Endodermal cell (in vitro differentiated cells): Measurements from ENCODE around the gene XPO6. TPM values are rescaled to one million over a fixed set of nuclear protein-coding genes. Genes with fewer than 3 reads are reported as not detected.

Source experiments
- DNase-seq: peaks from one replicate; pipeline ENCODE4 v3.0.0-alpha.2; 2017
- H3K27ac ChIP-seq: 2 replicates; pipeline ENCODE4 v1.5.1; 2013; ENCODE audit warnings: mild to moderate bottlenecking, low read depth, low read length, moderate library complexity
- H3K27me3 ChIP-seq: 2 replicates; pipeline ENCODE4 v1.6.1; 2013; ENCODE audit warnings: mild to moderate bottlenecking, low read length, moderate library complexity; ENCODE audit not compliant: insufficient read depth, control insufficient read depth, poor library complexity, severe bottlenecking
- H3K36me3 ChIP-seq: 2 replicates; pipeline ENCODE4 v1.7.0; 2013; ENCODE audit warnings: mild to moderate bottlenecking, low read length, moderate library complexity; ENCODE audit not compliant: control insufficient read depth, insufficient read depth
- H3K4me1 ChIP-seq: one replicate; pipeline ENCODE4 v1.7.0; 2013; ENCODE audit warnings: low read length; ENCODE audit not compliant: control insufficient read depth, insufficient read depth
- H3K4me3 ChIP-seq: 2 replicates; pipeline ENCODE4 v1.5.1; 2013; ENCODE audit warnings: mild to moderate bottlenecking, low read length, moderate library complexity
- H3K9ac ChIP-seq: 2 replicates; pipeline ENCODE4 v1.6.1; 2013; ENCODE audit warnings: mild to moderate bottlenecking, low read length, moderate library complexity; ENCODE audit not compliant: poor library complexity, severe bottlenecking; ENCODE audit errors: extremely low read depth
- H3K9me3 ChIP-seq: 2 replicates; pipeline ENCODE4 v1.6.1; 2013; ENCODE audit warnings: mild to moderate bottlenecking, low read length, moderate library complexity; ENCODE audit not compliant: control insufficient read depth
- H3K27ac Mint-ChIP-seq: 2 replicates; pipeline ENCODE4 v1.8.0; 2020; ENCODE audit warnings: mixed read lengths
- H3K27me3 Mint-ChIP-seq: 2 replicates; pipeline ENCODE4 v1.8.0; 2021; ENCODE audit warnings: mild to moderate bottlenecking, mixed read lengths; ENCODE audit not compliant: insufficient read depth
- H3K36me3 Mint-ChIP-seq: 2 replicates; pipeline ENCODE4 v1.8.0; 2020; ENCODE audit warnings: low read depth, mixed read lengths
- H3K4me1 Mint-ChIP-seq: 2 replicates; pipeline ENCODE4 v1.8.0; 2020; ENCODE audit warnings: mixed read lengths
- H3K4me3 Mint-ChIP-seq: 2 replicates; pipeline ENCODE4 v1.8.0; 2020; ENCODE audit warnings: mild to moderate bottlenecking, moderate library complexity, mixed read lengths
- H3K9me3 Mint-ChIP-seq: 2 replicates; pipeline ENCODE4 v1.8.0; 2020; ENCODE audit warnings: mild to moderate bottlenecking, mixed read lengths
- WGBS, 2 experiments: methylation state at CpG; one replicate each; pipeline versions ENCODE4 v1.1.5 to v1.1.7; 2013; ENCODE audit warnings: missing lambda C conversion rate in 2 of 2, mixed read lengths in 1 of 2; ENCODE audit not compliant: insufficient coverage in 1 of 2, insufficient read length in 1 of 2; 5-methylcytosine and 5-hydroxymethylcytosine counted together
- total RNA-seq, 2 donors: library from RNA; stranded (reverse); fragmentation: NEBNext Ultra II Directional in 1 of 2; extraction: Animal tissue kit (Norgen Biotek cat#: 25700) in 1 of 2; gene quantifications; 2 replicates in 1 of 2; 3 replicates in 1 of 2; pipeline ENCODE4 v1.2.1, GENCODE V29; 2021
- TF ChIP-seq, protein P1 (sequence below): fragments of 200-600 bp; sonication (generic); conservative IDR thresholded peaks from 2 replicates; pipeline ENCODE4 v1.5.0; 2021; ENCODE audit warnings: antibody characterized with exemption, mild to moderate bottlenecking

The XPO6 gene
- total RNA-seq, 2 donors from 2014 or later: 84.7 to 92.4 TPM

DNA sequence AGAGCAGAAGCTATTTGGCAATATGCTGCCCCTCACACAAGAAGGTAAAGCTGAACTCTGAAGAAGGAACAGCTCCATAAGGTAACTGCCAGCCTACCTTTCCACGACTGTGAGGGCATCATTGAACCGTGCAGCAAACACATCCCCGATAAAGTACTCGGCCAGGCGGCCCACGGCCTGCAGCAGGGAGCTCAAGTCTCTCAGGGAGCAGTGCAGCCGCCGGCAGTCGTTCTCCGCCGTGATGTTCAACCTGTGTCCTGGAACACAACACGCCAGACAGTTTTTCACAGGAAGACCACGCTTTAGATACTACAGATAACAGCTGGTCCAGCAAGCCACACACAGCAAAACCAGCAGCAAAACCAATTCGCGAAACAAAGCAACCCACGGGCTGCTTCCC, 86.2 kb downstream of the XPO6 start:
- Mint-ChIP-seq H3K27ac (peak overlapping the region; percentile 4), H3K4me1 (peaks cover 21% of the 10 kb centered on the region), H3K9me3 (no peaks in the 10 kb centered on the region), H3K36me3 (peaks cover 61% of the 10 kb centered on the region), H3K4me3 (no peak overlapping the region), H3K27me3 (no peaks in the 10 kb centered on the region)
- TF ChIP-seq, protein P1, sequence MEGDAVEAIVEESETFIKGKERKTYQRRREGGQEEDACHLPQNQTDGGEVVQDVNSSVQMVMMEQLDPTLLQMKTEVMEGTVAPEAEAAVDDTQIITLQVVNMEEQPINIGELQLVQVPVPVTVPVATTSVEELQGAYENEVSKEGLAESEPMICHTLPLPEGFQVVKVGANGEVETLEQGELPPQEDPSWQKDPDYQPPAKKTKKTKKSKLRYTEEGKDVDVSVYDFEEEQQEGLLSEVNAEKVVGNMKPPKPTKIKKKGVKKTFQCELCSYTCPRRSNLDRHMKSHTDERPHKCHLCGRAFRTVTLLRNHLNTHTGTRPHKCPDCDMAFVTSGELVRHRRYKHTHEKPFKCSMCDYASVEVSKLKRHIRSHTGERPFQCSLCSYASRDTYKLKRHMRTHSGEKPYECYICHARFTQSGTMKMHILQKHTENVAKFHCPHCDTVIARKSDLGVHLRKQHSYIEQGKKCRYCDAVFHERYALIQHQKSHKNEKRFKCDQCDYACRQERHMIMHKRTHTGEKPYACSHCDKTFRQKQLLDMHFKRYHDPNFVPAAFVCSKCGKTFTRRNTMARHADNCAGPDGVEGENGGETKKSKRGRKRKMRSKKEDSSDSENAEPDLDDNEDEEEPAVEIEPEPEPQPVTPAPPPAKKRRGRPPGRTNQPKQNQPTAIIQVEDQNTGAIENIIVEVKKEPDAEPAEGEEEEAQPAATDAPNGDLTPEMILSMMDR: no peak
- Histone ChIP-seq H3K9me3 (no peaks in the 10 kb centered on the region), H3K27ac (no peak overlapping the region), H3K9ac (no peak overlapping the region), H3K4me3 (no peak overlapping the region), H3K27me3 (no peaks in the 10 kb centered on the region), H3K4me1 (peaks cover 16% of the 10 kb centered on the region), H3K36me3 (peaks cover 73% of the 10 kb centered on the region)
- DNase-seq: no peak
- 92 to 93% methylated on average over 16 of the region's 16 CpGs for WGBS, 2 experiments

DNA sequence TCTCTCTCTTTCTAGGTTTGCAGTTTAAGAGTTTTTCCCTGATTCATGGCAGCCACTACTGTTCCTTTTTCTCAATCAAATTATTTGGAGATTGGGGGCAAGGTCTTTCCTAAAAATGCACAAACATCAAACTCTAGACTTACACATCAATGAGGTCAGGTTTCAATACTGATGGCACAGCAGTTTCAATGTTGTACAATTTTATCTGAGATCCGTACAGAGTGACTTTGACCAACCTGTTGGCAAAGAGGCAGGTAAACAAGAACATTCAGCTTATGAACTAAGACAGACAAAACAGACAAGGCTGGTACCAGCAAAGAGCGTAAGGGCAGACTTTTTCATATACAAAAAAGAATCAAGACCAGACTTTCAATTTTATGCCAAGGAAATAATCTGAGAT, 90.2 kb downstream of the XPO6 start:
- Histone ChIP-seq H3K4me1 (peaks cover 16% of the 10 kb centered on the region), H3K27ac (no peak overlapping the region), H3K4me3 (no peak overlapping the region), H3K27me3 (no peaks in the 10 kb centered on the region), H3K9me3 (no peaks in the 10 kb centered on the region), H3K36me3 (peaks cover 75% of the 10 kb centered on the region), H3K9ac (no peak overlapping the region)
- Mint-ChIP-seq H3K4me1 (peaks cover 16% of the 10 kb centered on the region), H3K36me3 (peaks cover 61% of the 10 kb centered on the region), H3K9me3 (no peaks in the 10 kb centered on the region), H3K4me3 (no peak overlapping the region), H3K27me3 (no peaks in the 10 kb centered on the region), H3K27ac (no peak overlapping the region)
- TF ChIP-seq, protein P1: no peak
- WGBS, 2 experiments: 87 to 92% methylated on average over 1 to 2 of the region's 2 CpGs
- no peak for DNase-seq

DNA sequence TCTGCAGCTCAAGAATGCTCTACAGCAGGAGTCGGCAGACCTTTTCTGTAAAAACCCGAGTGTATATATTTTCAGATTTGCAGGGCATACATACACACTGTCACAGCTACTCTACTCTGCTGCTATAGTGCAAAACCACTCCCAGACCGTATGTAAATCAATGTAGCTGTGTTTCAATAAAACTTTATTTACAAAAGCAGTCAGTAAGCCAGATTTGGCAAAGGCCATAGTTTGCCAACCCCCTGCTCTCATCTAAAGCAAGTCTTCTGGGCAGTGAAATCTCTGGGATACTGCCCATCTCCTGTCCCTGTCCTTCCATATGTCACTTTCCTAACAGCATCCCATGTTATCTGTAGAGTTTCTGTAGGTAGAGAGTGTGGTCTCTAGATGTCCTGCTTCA, 91.0 kb downstream of the XPO6 start:
- Mint-ChIP-seq H3K36me3 (peaks cover 66% of the 10 kb centered on the region), H3K27me3 (no peaks in the 10 kb centered on the region), H3K27ac (no peak overlapping the region), H3K9me3 (no peaks in the 10 kb centered on the region), H3K4me3 (no peak overlapping the region), H3K4me1 (peaks cover 11% of the 10 kb centered on the region)
- Histone ChIP-seq H3K4me3 (no peak overlapping the region), H3K9me3 (no peaks in the 10 kb centered on the region), H3K27me3 (no peaks in the 10 kb centered on the region), H3K27ac (no peak overlapping the region), H3K4me1 (peaks cover 13% of the 10 kb centered on the region), H3K9ac (no peak overlapping the region), H3K36me3 (peaks cover 80% of the 10 kb centered on the region)
- DNase-seq: no peak
- TF ChIP-seq, protein P1: no peak
- WGBS, 2 experiments: 98% methylated on average over 3 of the region's 3 CpGs; no CpG with 5 or more reads in 1 of the 2 experiments
